Activated naive CD4-positive, alpha-beta T cell treated with anti-CD3 and anti-CD28 coated beads, Interleukin-2, amount 10 ng/mL, durations not matched to agents 7 days and 5 days (primary cell): ENCODE measurements around the gene MPV17L2.

Experiments
- CTCF ChIA-PET: fragments of 350-600 bp; sonication (Branson Sonifier 250); formaldehyde crosslinking; loops from one replicate; lab custom pipeline; 2021; ENCODE audit warnings: antibody characterized with exemption; lab: Charles Lee
- DNase-seq: peaks from one replicate; pipeline ENCODE4 v3.0.0-alpha.2; 2020
- H3K27ac Mint-ChIP-seq: one replicate; pipeline ENCODE4 v1.8.0; 2021; ENCODE audit warnings: mild to moderate bottlenecking, moderate library complexity, mixed read lengths
- H3K27me3 Mint-ChIP-seq: one replicate; pipeline ENCODE4 v1.8.0; 2021; ENCODE audit warnings: mild to moderate bottlenecking, mixed read lengths
- H3K36me3 Mint-ChIP-seq: one replicate; pipeline ENCODE4 v1.8.0; 2021; ENCODE audit warnings: mixed read lengths
- H3K4me1 Mint-ChIP-seq: one replicate; pipeline ENCODE4 v1.8.0; 2021; ENCODE audit warnings: mixed read lengths
- H3K4me3 Mint-ChIP-seq: one replicate; pipeline ENCODE4 v1.8.0; 2021; ENCODE audit warnings: mild to moderate bottlenecking, moderate library complexity, mixed read lengths
- H3K9me3 Mint-ChIP-seq: one replicate; pipeline ENCODE4 v1.8.0; 2021; ENCODE audit warnings: mixed read lengths

Gene MPV17L2

DNA sequence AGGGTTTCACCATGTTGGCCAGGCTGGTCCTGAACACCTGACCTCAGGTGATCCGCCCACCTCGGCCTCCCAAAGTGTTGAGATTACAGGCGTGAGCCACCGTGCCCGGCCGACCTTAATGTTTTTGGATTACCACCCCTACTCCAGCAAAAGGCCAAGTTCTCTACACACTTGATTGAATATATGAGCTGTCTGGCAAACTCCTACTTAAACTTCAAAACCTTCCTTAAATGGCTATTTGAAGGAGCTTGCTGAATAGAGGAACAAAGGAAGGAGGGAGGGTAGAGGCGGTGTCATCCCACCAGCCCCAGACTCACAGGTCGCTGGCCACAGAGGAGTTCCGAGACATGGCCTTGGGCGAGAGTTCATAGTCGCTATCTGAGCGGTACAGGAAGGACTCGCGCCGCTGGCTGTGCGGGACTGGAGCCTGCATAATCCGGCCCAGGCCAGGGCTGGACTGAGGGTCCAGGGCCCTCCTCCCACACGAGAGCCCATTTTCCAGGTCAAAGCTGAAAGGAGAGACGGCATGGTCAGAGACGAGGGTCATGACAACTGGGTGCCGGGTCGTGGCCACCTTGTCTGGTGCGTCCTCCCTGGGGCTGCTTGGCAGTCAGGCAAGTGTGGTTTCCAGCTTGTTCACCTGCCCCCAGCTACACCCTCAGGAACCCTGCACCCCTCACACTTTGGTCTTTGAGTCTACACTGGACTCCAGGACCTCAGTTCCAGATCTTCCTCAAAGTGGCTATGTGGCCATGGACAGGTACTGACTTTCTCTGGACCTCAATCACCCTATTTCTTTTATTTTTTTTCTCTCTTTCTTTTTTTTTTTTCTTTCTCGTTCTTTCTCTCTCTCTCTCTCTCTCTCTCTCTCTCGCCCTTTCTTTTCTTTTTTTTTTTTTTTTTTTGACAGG, 29.1 kb downstream of the MPV17L2 start:
- Mint-ChIP-seq H3K9me3 (no peaks in the 10 kb centered on the region), H3K4me1 (peaks cover 19% of the 10 kb centered on the region), H3K27ac (no peak overlapping the region), H3K4me3 (no peak overlapping the region), H3K27me3 (peaks cover 87% of the 10 kb centered on the region), H3K36me3 (no peaks in the 10 kb centered on the region)
- CTCF ChIA-PET, result interaction anchor here (1.3 to 2.6 kb wide), 2 partner anchors 8 to 30 kb away, joined by 4 to 6 read pairs; no protein-coding TSS in a partner anchor
- no peak for DNase-seq

GRCh38 chr19:18223860-18224524, 31.0 kb downstream of the MPV17L2 start:
- H3K9me3 Mint-ChIP-seq, result no peaks in the 10 kb centered on the region
- no peak overlapping the region for H3K27ac Mint-ChIP-seq
- peaks cover 21% of the 10 kb centered on the region for H3K4me1 Mint-ChIP-seq
- DNase-seq, result peak; percentile 40
- CTCF ChIA-PET, result interaction anchor here (1.4 to 1.8 kb wide), 4 partner anchors 9 to 16 kb away, joined by 3 to 11 read pairs (median 7); no protein-coding TSS in a partner anchor
- H3K36me3 Mint-ChIP-seq, result no peaks in the 10 kb centered on the region
- H3K27me3 Mint-ChIP-seq, result peaks cover 85% of the 10 kb centered on the region
- peak overlapping the region; percentile 73 for H3K4me3 Mint-ChIP-seq

GRCh38 chr19:18224525-18225354, 31.7 kb downstream of the MPV17L2 start:
- no peaks in the 10 kb centered on the region for H3K9me3 Mint-ChIP-seq
- no peaks in the 10 kb centered on the region for H3K36me3 Mint-ChIP-seq
- peaks cover 85% of the 10 kb centered on the region for H3K27me3 Mint-ChIP-seq
- H3K4me3 Mint-ChIP-seq, result peak overlapping the region; percentile 73
- peak; percentile 94 for DNase-seq
- H3K4me1 Mint-ChIP-seq, result peaks cover 21% of the 10 kb centered on the region
- CTCF ChIA-PET, result interaction anchor here (1.4 to 1.8 kb wide), 4 partner anchors 9 to 17 kb away, joined by 3 to 11 read pairs (median 7); no protein-coding TSS in a partner anchor
- no peak overlapping the region for H3K27ac Mint-ChIP-seq

DNA sequence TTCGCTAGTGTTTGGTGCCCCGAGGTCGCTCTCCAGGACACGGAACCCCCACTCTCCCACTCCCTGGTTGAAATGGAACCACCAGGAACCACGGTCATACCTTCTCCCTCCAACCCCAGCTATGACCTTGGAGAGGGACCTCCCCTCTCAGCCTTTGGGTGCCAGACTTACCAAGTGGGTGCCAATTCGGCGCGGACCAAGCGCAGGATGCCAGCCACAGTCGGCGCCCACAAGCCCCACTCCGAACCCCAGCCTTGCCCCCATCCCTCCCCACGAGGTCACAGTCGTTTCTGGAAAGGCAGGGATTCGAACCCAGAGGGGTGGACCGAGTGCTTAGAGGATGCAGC, 32.3 kb downstream of the MPV17L2 start:
- Mint-ChIP-seq H3K36me3 (no peaks in the 10 kb centered on the region), H3K27ac (no peak overlapping the region), H3K27me3 (peaks cover 85% of the 10 kb centered on the region), H3K4me3 (no peak overlapping the region), H3K4me1 (peaks cover 21% of the 10 kb centered on the region), H3K9me3 (no peaks in the 10 kb centered on the region)
- CTCF ChIA-PET, result no interaction called here
- DNase-seq, result no peak

DNA sequence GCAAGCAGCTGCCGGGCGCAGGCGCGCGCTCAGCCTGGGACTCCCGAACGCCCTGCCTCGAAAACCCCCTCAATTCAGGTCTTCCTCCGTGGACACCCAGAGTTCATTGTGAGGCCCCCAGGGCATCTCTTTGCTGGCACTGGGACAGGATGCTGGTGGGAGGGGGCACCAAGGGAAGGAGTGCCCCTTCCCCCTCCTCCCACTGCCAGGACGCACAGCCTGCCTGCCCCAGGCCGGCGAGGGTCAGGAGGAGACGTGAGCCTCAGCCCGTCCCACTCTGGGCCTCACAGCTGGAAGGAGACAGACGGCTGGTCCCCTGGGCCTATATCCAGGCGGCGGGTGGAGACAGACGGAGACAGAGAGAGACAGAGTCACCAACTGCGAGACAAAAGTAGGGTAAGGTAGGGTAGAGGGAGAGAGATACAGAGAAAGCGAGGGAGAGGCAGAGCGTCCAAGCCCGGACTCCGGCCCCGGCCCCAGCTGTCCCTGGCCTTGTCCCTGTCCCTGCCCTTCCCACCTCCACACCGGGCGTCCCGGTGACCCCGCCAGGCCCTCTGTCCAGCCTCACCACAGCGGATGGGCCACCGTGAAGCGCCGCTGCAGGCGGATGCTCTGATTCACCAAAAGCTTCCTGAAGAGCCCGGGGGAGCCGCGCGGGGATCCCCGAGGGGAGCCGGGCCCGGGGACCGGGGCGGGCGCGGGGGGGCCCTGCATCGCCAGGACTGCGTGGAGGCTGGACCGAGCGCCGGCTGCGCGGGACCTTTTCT, 32.9 kb downstream of the MPV17L2 start, which contains the start of gene PDE4C:
Gene PDE4C, minus strand, starts transcription at position 737 of the 767 bp plus-strand sequence. Its CDS starts 23 bp downstream, at position 714.
- no peak for DNase-seq
- no peak within 1 kb of the TSS for H3K4me3 Mint-ChIP-seq
- H3K4me1 Mint-ChIP-seq, result peaks cover 19% of the 10 kb centered on the region
- peaks cover 85% of the 10 kb centered on the region for H3K27me3 Mint-ChIP-seq
- no peaks in the 10 kb centered on the region for H3K36me3 Mint-ChIP-seq
- CTCF ChIA-PET, result no interaction called here
- no peak within 1 kb of the TSS for H3K27ac Mint-ChIP-seq
- no peaks in the 10 kb centered on the region for H3K9me3 Mint-ChIP-seq

- no peak overlapping the region for H3K4me3 Mint-ChIP-seq
- H3K9me3 Mint-ChIP-seq, result no peaks in the 10 kb centered on the region
- no peak for DNase-seq
- H3K27me3 Mint-ChIP-seq, result peaks cover 85% of the 10 kb centered on the region
- no peak overlapping the region for H3K27ac Mint-ChIP-seq
- H3K36me3 Mint-ChIP-seq, result no peaks in the 10 kb centered on the region
- CTCF ChIA-PET, result no interaction called here
- H3K4me1 Mint-ChIP-seq, result peaks cover 19% of the 10 kb centered on the region
Measured at GRCh38 chr19:18226956-18227780, 34.1 kb downstream of the MPV17L2 start.

DNA sequence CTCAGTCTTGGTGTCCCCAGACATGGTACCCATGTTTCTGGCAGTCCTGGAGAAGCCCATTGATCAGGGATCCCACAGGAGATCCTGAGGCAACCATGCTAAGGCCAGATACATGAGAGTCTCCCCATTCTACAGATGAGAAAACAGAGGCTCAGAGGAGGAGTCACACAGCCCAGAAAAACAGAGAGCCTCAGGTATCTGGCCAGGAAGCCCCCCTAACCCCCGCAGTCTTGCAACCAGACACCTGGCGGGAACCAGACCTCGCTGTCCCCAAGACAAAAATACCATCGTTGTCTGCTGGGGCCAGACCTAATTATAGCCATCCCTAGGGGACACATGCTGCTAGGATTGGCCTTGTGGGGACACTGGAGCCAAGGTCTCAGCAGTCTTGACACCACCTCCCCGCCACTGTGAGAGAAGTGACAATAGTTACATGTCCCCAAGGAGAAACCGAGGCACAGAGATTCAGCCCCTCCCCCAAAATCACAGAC, 34.8 kb downstream of the MPV17L2 start:
- Mint-ChIP-seq H3K9me3 (no peaks in the 10 kb centered on the region), H3K4me1 (peaks cover 22% of the 10 kb centered on the region), H3K27me3 (peaks cover 86% of the 10 kb centered on the region), H3K36me3 (no peaks in the 10 kb centered on the region), H3K27ac (no peak overlapping the region), H3K4me3 (no peak overlapping the region)
- no peak for DNase-seq
- CTCF ChIA-PET, result no interaction called here

- H3K4me1 Mint-ChIP-seq, result peaks cover 20% of the 10 kb centered on the region
- CTCF ChIA-PET, result no interaction called here
- DNase-seq, result no peak
- H3K9me3 Mint-ChIP-seq, result peaks cover 5% of the 10 kb centered on the region
- no peak overlapping the region for H3K27ac Mint-ChIP-seq
- H3K27me3 Mint-ChIP-seq, result peaks cover 90% of the 10 kb centered on the region
- H3K36me3 Mint-ChIP-seq, result no peaks in the 10 kb centered on the region
- H3K4me3 Mint-ChIP-seq, result no peak overlapping the region
Measured at GRCh38 chr19:18229474-18229873, 36.5 kb downstream of the MPV17L2 start.

DNA sequence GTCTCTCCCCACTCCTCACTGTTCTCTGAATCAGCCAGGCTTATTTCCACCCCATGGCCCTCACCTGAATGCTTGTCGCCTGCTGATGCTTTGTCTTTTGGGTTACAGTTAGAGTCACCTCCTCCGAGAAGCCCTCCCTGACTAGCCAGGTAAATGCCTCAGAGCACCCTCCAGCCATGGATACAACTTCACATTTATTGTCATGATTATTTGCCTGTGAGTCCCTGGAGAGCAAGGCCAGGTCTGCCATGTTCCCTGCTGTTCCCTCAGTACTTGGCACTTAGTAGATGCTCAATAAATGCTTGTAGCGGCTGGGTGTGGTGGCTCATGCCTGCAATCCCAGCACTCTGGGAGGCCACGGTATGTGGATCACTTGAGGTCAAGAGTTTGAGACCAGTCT, 36.9 kb downstream of the MPV17L2 start:
- peaks cover 16% of the 10 kb centered on the region for H3K4me1 Mint-ChIP-seq
- H3K4me3 Mint-ChIP-seq, result no peak overlapping the region
- no peaks in the 10 kb centered on the region for H3K36me3 Mint-ChIP-seq
- H3K9me3 Mint-ChIP-seq, result peaks cover 5% of the 10 kb centered on the region
- DNase-seq, result no peak
- CTCF ChIA-PET, result interaction anchor here (0.8 to 0.9 kb wide), 2 partner anchors 8 to 99 kb away, joined by 4 read pairs; no protein-coding TSS in a partner anchor
- no peak overlapping the region for H3K27ac Mint-ChIP-seq
- H3K27me3 Mint-ChIP-seq, result peaks cover 90% of the 10 kb centered on the region

DNA sequence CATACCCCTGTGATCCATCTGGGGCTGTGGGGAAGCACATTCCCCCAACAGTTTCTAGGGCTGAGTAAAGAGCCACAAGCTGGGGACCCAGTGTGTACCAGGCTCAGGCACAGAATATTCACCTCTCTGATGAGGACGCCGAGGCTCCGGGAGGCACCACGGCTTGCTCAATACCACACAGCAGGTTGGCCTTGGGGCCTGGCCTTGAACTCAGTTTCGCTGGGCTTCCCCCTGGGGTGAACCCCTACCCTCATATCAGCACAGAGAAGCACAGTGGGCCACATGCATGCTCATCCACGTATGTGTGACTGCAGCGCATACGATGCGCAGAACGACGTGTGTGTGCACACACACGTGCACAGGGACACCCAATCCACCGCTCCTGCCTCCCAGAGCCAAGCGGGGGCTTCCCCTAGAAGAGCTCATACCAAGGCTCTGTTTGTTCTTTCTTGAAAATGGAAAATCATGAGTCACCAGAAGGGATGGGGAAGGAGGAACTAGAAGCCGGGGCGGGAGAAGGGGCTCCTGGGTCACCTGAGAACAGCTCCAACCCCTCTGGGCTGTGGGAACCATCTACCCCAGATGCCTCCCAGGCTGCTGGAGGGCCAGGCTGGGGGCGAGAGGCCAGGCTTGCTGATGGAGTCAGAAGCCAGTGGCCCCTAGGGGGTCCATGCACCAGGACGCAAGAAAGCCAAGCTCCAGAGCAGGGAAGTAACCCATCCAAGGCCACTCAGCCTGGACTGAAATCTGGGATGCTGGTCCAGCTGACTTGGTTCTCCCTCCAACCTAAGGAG, 38.1 kb downstream of the MPV17L2 start:
- H3K27me3 Mint-ChIP-seq, result peaks cover 86% of the 10 kb centered on the region
- DNase-seq, result no peak
- H3K9me3 Mint-ChIP-seq, result peaks cover 5% of the 10 kb centered on the region
- CTCF ChIA-PET, result interaction anchor here (0.9 to 1.4 kb wide), 4 partner anchors 9 to 157 kb away, joined by 4 read pairs; no protein-coding TSS in a partner anchor
- no peak overlapping the region for H3K27ac Mint-ChIP-seq
- H3K4me1 Mint-ChIP-seq, result peaks cover 7% of the 10 kb centered on the region
- no peaks in the 10 kb centered on the region for H3K36me3 Mint-ChIP-seq
- H3K4me3 Mint-ChIP-seq, result no peak overlapping the region

GRCh38 chr19:18231775-18232174, 38.8 kb downstream of the MPV17L2 start:
- peaks cover 80% of the 10 kb centered on the region for H3K27me3 Mint-ChIP-seq
- H3K9me3 Mint-ChIP-seq, result peaks cover 5% of the 10 kb centered on the region
- CTCF ChIA-PET, result interaction anchor here (1.2 to 1.4 kb wide), 3 partner anchors 9 to 157 kb away, joined by 3 to 4 read pairs (median 4); no protein-coding TSS in a partner anchor
- no peak overlapping the region for H3K27ac Mint-ChIP-seq
- no peak for DNase-seq
- H3K4me3 Mint-ChIP-seq, result no peak overlapping the region
- peaks cover 7% of the 10 kb centered on the region for H3K4me1 Mint-ChIP-seq
- no peaks in the 10 kb centered on the region for H3K36me3 Mint-ChIP-seq
